HG03439 (cell line): ENCODE results near the gene TXNRD2.
"Not testable (repeated sequence)": the region's sequence is repeated elsewhere in the genome, so short reads cannot be mapped to it uniquely, and the experiment has no call there.

ENCODE experiments used
- ATAC-seq: cut with Tn5 transposase; IDR thresholded peaks from one replicate; pipeline ENCODE4 v1.9.1; 2021; ENCODE audit warnings: mild to moderate bottlenecking, moderate library complexity; ENCODE audit not compliant: unreplicated experiment

TXNRD2 gene

DNA sequence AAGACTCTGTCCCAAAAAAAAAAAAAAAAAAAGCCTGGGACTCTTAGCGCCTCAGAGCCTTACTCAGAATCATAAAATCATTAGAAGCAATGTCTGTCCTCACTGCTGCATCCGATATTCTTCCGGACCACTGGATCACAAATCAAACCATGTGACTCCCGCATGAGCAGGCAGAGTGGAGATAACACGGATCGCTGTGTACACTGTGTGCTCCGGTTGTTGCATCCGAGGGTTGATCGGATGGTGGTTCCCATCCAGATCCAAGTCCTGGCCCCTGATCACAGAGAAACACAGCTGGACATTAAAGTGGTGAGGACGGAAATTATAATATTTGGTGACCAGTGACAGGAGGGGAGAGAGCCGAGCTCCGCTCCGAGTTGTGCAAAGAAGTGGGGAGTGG, 9.7 kb upstream of the TXNRD2 start:
- no peak for ATAC-seq

DNA sequence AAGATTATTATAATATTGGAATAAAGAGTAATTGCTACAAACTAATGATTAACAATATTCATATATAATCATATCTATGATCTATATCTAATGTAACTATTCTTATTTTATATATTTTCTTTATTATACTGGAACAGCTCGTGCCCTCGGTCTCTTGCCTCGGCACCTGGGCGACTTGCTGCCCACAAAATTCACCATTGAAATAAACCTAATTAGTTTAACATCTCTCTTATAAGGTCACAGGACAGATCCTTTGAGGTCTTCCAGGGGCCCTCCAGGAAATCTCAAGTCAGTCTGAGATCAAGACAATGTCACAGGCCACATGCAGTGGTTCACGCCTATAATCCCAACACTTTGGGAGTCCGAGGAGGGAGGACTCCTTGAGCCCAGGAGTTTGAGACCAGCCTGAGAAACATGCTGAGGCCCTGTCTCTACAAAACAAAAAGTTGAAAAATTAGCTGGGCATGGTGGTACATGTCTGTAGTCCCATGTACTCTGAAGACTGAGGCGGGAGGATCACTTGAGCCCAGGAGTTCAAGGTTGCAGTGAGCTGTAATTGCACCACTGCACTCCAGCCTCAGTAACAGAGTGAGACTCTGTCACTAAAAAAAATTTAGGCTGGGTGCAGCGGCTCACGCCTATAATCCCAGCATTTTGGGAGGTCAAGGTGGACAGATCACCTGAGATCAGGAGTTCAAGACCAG, 6.6 kb upstream of the TXNRD2 start:
- ATAC-seq, result no peak

GRCh38 chr22:19943082-19944026, 1.7 kb upstream of the TXNRD2 start:
- no peak for ATAC-seq

DNA sequence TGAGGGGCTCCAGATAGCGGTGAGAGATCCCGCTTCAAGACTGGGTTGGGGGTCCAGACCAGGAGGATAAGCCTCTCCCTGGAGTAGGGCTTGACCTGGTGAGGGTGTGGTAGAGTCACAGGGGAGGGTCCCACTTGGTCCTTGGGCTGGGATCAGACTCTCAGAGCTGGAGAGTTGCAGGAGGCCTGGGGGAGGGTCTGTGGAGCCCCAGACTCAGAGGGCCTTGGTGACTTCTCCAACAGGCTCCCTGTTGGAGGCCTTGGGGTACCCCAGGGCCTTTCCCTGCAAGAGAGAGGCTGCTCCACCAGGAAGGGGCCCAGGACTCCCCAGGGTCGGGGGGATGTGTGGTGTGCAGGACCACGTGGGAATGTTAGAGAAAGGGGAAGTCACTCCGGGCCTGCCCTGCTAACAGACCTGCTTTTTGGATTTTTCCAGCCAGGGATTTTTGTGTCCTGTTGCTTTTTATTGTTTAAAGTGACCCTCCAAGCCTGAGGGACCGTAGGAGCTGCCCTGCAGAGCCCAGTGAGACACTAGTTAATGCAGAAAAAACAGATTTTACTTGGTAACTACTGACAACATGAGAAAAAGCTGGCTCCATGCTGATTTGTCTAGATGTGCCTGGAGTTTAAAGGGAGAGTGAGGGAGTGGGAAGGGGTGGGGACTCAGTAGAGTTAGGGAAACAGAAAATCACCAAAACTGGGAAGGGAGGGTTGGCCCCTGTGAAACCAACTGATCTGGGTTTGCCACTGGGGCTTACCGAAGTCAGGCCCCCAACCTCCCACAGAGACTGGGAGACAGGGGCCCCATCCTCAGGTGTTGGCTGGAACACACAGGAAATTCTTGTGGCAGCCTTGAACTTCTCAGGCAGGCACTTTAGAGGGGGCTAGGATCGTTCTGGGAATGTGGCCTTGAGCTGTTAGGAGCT, 801 bp upstream of the TXNRD2 start:
- no peak for ATAC-seq

- no peak for ATAC-seq
Observed at GRCh38 chr22:19940536-19941364, 868 bp downstream of the TXNRD2 start.

DNA sequence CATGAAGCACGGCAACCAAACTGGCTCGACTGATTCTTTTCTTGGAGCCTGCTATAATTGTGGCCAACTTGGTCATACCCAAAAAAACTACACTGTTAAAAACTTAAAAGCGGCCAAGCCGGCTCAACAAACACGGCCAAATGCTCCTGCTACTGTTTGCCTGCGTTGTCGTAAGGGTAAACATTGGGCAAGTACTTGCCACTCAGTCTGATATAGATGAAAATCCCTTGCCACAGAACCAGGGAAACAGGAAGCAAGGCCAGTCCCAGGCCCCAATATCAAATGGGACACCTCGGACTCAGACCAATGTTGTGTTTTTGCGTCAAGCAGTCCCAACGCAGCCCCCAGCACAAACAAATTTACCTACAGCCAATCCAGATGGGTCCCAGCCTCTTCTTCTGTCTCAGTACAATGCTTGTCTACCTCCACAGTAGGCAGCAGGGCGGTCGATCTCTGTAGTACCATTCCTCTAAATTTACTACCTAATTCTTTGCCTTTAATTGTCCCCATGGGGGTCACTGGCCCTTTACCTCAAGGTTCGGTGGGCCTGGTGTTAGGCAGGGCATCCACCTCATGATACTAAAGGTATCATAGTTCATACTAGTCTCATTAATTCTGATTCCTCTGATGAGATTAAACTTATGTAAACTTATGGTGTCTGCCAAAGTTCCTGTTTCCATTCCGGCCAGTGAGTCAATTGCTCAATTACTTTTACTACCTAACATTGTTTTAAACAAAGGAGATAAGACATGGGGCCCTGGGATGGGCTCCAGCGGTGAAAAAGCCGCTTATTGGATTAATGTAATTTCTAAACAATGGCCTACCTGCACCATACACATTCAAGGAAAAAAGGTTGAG, 3.8 kb downstream of the TXNRD2 start:
- ATAC-seq, result no peak

- ATAC-seq, result no peak
Observed at GRCh38 chr22:19936513-19936912, 5.1 kb downstream of the TXNRD2 start.

DNA sequence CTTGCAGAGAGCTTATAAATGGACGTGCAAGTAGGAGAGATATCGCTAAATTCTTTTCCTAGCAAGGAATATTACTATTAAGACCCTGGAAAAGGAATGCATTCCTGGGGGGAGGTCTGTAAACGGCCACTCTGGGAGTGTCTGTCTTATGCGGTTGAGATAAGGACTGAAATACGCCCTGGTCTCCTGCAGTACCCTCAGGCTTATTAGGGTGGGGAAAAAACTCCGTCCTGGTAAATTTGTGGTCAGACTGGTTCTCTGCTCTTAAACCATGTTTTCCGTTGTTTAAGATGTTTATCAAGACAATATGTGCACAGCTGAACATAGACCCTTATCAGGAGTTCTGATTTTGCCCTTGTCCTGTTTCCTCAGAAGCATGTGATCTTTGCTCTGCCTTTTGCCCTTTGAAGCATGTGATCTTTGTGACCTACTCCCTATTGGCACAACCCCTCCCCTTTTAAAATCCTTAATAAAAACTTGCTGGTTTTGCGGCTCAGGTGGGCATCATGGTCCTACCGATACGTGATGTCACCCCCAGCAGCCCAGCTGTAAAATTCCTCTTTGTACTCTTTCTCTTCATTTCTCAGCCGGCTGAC, 6.4 kb downstream of the TXNRD2 start:
- ATAC-seq, result not testable (repeated sequence)

- no peak for ATAC-seq
Observed at GRCh38 chr22:19933341-19934241, 8.0 kb downstream of the TXNRD2 start.

DNA sequence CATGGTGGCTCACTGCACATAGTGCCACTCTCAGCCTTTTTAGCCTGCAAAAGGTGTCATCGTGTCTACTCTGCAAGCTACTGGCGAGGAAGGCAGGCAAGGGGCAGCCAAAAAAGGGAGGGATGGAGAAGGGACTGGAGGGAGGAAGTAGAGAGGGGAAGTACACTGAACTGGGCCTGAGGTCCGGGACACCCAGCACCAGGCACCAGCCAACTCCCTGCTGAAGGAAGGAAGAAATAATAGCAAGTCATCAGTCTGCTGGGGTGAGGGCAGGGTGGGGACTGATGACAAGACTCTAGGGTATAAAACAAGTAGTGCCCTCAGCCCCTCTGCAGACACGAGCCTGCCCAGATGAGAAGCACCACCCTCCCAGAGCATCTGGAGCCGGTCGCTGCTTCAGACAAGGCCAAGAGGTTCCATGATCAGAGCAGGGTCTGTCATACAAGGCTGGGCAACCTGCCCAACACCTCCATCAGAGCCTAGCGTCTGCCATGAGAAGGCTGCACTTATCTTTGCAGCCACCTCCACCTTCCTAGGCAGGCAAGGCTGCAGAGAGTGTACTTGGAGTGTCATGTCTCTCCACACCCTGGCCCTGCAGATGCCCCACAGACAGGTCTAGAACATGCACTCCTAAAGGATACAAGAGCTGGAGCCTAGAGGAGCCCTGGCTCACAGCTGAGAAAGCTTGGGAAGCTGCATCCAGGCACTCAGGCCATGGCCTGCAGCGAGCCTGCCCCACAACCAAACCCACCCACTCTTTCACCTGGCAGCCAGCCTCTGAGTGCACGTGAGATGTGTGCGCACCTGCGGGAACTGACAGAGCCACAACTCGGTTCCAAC, 9.0 kb downstream of the TXNRD2 start:
- ATAC-seq, result no peak

GRCh38 chr22:19931514-19931913, 10.1 kb downstream of the TXNRD2 start:
- no peak for ATAC-seq

DNA sequence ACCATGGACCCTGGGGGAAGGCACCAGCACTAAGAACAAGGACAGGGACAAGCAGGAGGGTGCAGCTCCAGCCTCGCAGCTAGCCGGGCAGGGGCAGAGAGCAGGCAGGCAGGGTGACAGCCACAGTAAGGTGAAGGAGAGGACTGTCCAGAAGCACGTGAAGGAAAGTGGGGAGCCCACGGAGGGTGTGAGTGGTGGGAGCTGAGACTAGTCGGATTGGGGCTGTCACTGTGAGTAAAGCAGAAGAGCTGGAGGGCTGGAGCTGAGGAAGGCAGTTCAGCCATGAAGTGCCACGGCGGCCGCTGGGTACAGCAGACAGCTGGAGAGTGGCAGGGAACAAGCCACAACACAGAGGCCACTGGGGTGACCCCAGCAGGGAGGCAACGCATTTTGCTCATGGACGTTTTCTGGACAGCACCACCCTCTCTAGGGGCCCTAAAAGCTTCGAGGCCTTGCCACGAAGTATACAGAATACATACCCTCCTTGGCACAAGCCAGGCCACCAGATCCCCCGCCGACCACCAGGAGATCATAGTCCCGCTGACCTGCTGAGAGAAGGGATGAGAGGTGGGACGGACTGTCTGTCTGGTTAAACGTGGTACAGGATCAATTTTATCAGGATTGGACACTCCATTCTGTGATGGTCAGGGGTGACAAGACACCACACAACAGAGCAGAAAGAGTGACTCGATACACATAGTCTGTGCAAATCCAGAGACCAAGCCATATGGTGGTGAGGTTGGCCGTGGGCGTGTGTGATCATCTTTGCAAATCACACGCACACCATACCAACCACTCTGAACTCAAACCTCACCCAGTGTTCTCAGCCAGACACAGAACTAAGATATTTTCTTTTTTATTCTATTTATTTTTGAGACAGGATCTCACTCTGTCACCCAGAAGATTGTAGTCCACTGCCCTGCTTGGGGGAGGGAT, 10.8 kb downstream of the TXNRD2 start:
- ATAC-seq, result no peak

- no peak for ATAC-seq
Observed at GRCh38 chr22:19929586-19930550, 11.8 kb downstream of the TXNRD2 start.

- no peak for ATAC-seq
Observed at GRCh38 chr22:19928207-19928606, 13.4 kb downstream of the TXNRD2 start.

- ATAC-seq, result no peak
Observed at GRCh38 chr22:19927696-19928095, 13.9 kb downstream of the TXNRD2 start.
